ENCODE results near the gene FBXO22. TPM values are rescaled to one million over a fixed set of nuclear protein-coding genes. Genes with fewer than 3 reads are reported as not detected.

The FBXO22 gene
- total and polyA plus RNA-seq, 10 of the 15 experiments (the other 5 are each of a cell fraction or from before 2014, with no cell fraction given): 15.2 to 110 (median 42.8) TPM

DNA sequence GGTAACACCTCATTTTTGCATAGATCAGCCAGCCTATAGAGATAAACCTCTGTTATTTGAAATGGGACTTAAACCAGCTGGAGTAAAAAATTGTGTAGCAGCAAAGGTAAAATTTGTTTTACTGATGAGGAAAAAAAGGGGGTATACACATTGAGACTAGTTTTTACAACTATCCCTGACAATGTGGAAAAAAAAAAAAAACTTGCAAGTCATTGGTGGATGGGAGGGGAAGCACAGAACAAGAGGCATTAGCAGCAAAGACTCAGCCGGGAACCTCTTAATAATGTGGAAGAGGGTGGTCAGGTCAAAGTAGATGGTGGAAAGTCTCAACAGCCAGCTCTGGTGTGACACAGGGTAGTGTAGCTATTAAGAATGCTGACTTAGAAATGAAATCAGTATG, 14.5 kb downstream of the FBXO22 start:
- FAIRE-seq: no peak
- intact Hi-C loops (cut with micrococcal nuclease; ENCODE audit: unreplicated experiment): no loop called here
- no TSS peak for BruUV-seq (replicated peaks)
- in situ Hi-C loops (cut with MboI): no loop called here
- Histone ChIP-seq H3K4me1 (ENCODE audit: control insufficient read depth, insufficient read depth, low read length) (no peaks in the 10 kb centered on the region), H3K9me3 (replicated peaks; ENCODE audit: control insufficient read depth, insufficient read depth, low read length) (no peaks in the 10 kb centered on the region), H3K27ac (ENCODE audit: control insufficient read depth, insufficient read depth) (no peak overlapping the region), H3K79me2 (ENCODE audit: control insufficient read depth, insufficient read depth, low read length) (peaks cover 6% of the 10 kb centered on the region), H3K4me2 (ENCODE audit: control insufficient read depth, insufficient read depth) (no peak overlapping the region), H3K9ac (ENCODE audit: control insufficient read depth, insufficient read depth, low read length) (no peak overlapping the region), H3K4me3 (no peak overlapping the region), H2AFZ (ENCODE audit: control insufficient read depth, low read depth, low read length) (no peak overlapping the region), H3K27me3 (replicated peaks in 1 of 2; ENCODE audit: control insufficient read depth in 2 of 2, insufficient read depth in 2 of 2, low read length in 1 of 2) (no peaks in the 10 kb centered on the region), H3K36me3 (ENCODE audit: control insufficient read depth in 2 of 2, insufficient read depth in 2 of 2, low read length in 1 of 2) (peaks cover 3 to 28% of the 10 kb centered on the region in 2 experiments), H4K20me1 (ENCODE audit: control insufficient read depth, insufficient read depth) (no peaks in the 10 kb centered on the region)
- ChIA-PET CTCF (interaction anchor here (1.3 to 2.8 kb wide), 2 partner anchors 11 to 221 kb away, joined by 4 to 14 read pairs; no protein-coding TSS in a partner anchor), POLR2A (no interaction called here), SMC1A (ENCODE audit: uncharacterized antibody, unreplicated experiment) (interaction anchor here (0.6 to 1.0 kb wide), 2 partner anchors 12 to 21 kb away, joined by 3 read pairs; no protein-coding TSS in a partner anchor), RAD21 (ENCODE audit: unreplicated experiment) (no interaction called here)
- 100% methylated on average over 1 of the region's 1 CpG for WGBS (ENCODE audit: insufficient coverage, insufficient replicate concordance, low lambda C conversion rate, missing lambda C conversion rate)
- ATAC-seq: no peak
- DNase-seq (ENCODE audit: low read depth, low spot score): no peak
- TF ChIP-seq ETV6 (conservative IDR thresholded peaks at IDR 0.05 in 1 of 2, IDR thresholded peaks at IDR 0.05 in 1 of 2; ENCODE audit: borderline replicate concordance in 1 of 2, low read depth in 1 of 2) (no peak), CBX5 (IDR thresholded peaks at IDR 0.05; ENCODE audit: low read depth) (no peak), CEBPB (IDR thresholded peaks at IDR 0.05; ENCODE audit: borderline replicate concordance in 1 of 2, low read depth in 2 of 2, low read length in 2 of 2) (no peak), HDAC6 (IDR thresholded peaks at IDR 0.05; ENCODE audit: unreplicated experiment) (no peak), KAT2A (conservative IDR thresholded peaks at IDR 0.05; ENCODE audit: control insufficient read depth, low read depth, low read length) (no peak), SUZ12 (IDR thresholded peaks at IDR 0.05; ENCODE audit: unreplicated experiment) (no peak), RBBP5 (conservative IDR thresholded peaks at IDR 0.05) (no peak), FOXM1 (IDR thresholded peaks at IDR 0.05; ENCODE audit: low read depth, low read length) (no peak), MEF2A (IDR thresholded peaks at IDR 0.05; ENCODE audit: insufficient read depth, low read depth, low read length) (no peak), ZNF384 (IDR thresholded peaks at IDR 0.05; ENCODE audit: borderline replicate concordance, low read depth, low read length) (no peak), NBN (IDR thresholded peaks at IDR 0.05) (no peak)
- TF ChIP-seq, protein P1, sequence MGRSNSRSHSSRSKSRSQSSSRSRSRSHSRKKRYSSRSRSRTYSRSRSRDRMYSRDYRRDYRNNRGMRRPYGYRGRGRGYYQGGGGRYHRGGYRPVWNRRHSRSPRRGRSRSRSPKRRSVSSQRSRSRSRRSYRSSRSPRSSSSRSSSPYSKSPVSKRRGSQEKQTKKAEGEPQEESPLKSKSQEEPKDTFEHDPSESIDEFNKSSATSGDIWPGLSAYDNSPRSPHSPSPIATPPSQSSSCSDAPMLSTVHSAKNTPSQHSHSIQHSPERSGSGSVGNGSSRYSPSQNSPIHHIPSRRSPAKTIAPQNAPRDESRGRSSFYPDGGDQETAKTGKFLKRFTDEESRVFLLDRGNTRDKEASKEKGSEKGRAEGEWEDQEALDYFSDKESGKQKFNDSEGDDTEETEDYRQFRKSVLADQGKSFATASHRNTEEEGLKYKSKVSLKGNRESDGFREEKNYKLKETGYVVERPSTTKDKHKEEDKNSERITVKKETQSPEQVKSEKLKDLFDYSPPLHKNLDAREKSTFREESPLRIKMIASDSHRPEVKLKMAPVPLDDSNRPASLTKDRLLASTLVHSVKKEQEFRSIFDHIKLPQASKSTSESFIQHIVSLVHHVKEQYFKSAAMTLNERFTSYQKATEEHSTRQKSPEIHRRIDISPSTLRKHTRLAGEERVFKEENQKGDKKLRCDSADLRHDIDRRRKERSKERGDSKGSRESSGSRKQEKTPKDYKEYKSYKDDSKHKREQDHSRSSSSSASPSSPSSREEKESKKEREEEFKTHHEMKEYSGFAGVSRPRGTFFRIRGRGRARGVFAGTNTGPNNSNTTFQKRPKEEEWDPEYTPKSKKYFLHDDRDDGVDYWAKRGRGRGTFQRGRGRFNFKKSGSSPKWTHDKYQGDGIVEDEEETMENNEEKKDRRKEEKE (IDR thresholded peaks at IDR 0.05): no peak
- TF ChIP-seq, protein P2, sequence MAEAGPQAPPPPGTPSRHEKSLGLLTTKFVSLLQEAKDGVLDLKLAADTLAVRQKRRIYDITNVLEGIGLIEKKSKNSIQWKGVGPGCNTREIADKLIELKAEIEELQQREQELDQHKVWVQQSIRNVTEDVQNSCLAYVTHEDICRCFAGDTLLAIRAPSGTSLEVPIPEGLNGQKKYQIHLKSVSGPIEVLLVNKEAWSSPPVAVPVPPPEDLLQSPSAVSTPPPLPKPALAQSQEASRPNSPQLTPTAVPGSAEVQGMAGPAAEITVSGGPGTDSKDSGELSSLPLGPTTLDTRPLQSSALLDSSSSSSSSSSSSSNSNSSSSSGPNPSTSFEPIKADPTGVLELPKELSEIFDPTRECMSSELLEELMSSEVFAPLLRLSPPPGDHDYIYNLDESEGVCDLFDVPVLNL (IDR thresholded peaks at IDR 0.05; ENCODE audit: low read depth, low read length): no peak
